ENCODE data around the gene LURAP1L. TPM values are rescaled to one million over a fixed set of nuclear protein-coding genes. Genes with fewer than 3 reads are reported as not detected.

Gene LURAP1L
- total and polyA plus RNA-seq, 9 of the 15 experiments (the other 6 are each of a cell fraction or from before 2014, with no cell fraction given), result 0.06 to 0.28 (median 0.07) TPM; not detected in 4

DNA sequence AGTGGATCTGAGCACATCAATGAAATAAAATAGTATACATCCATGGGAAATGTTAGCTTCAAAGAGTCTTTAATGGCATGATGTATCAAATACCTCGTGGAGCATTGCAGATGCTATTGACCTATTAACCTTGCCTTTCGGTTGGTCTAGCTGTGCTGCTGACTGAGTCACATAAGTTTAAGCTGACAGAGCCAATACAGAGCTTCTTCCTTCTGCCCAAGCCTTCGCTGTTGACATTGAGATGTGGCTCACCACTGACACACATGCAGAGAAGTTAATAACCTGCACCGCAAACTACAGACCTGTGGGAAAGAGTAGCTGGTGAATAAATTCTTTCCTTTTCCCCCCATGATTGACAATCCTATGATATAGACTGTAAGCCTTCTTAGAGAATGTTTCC is 78.2 kb downstream of the LURAP1L start:
- no peaks in the 10 kb centered on the region for H3K4me1 ChIP-seq (replicated peaks in 1 of 2; ENCODE audit: control insufficient read depth in 2 of 2, insufficient read depth in 2 of 2, low read length in 2 of 2)
- H3K9ac ChIP-seq (ENCODE audit: insufficient read depth in 1 of 2, low read depth in 2 of 2, low read length in 2 of 2), result no peak overlapping the region
- no peaks in the 10 kb centered on the region for H3K79me2 ChIP-seq (ENCODE audit: control insufficient read depth, insufficient read depth, low read length)
- no peaks in the 10 kb centered on the region for H3K36me3 ChIP-seq (ENCODE audit: control insufficient read depth, insufficient read depth, low read length)
- FAIRE-seq (no peak), DNase-seq (ENCODE audit: extremely low read depth in 1 of 4, low spot score in 3 of 4) (no peak), ATAC-seq (no peak)
- CTCF ChIA-PET (ENCODE audit: low intra/inter-chr PET ratio), result no interaction called here
- H3K4me2 ChIP-seq (ENCODE audit: insufficient read depth, low read length), result no peak overlapping the region
- no peaks in the 10 kb centered on the region for H3K9me3 ChIP-seq (replicated peaks; ENCODE audit: control insufficient read depth, insufficient read depth, low read depth, low read length)
- H3K4me3 ChIP-seq, result no peak overlapping the region
- POLR2A ChIA-PET, result no interaction called here
- no peak overlapping the region for H2AFZ ChIP-seq (ENCODE audit: low read depth, low read length)
- no TSS peak for BruUV-seq (replicated peaks)
- in situ Hi-C loops (cut with MboI) (no loop called here), intact Hi-C loops (cut with micrococcal nuclease) (no loop called here)
- no peak for TF ChIP-seq ADNP (tag; IDR thresholded peaks at IDR 0.05)
- TF ChIP-seq TEAD1 (CRISPR knock-in tag; IDR thresholded peaks at IDR 0.05), result no peak
- TF ChIP-seq HNRNPK (IDR thresholded peaks at IDR 0.05; ENCODE audit: low read depth, low read length, poor library complexity, severe bottlenecking), result no peak
- TF ChIP-seq, protein P1, sequence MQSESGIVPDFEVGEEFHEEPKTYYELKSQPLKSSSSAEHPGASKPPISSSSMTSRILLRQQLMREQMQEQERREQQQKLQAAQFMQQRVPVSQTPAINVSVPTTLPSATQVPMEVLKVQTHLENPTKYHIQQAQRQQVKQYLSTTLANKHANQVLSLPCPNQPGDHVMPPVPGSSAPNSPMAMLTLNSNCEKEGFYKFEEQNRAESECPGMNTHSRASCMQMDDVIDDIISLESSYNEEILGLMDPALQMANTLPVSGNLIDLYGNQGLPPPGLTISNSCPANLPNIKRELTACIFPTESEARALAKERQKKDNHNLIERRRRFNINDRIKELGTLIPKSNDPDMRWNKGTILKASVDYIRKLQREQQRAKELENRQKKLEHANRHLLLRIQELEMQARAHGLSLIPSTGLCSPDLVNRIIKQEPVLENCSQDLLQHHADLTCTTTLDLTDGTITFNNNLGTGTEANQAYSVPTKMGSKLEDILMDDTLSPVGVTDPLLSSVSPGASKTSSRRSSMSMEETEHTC (IDR thresholded peaks at IDR 0.05), result no peak
- TF ChIP-seq MED1 (CRISPR knock-in tag; IDR thresholded peaks at IDR 0.05; ENCODE audit: borderline replicate concordance), result no peak
- no peak for TF ChIP-seq CBX1 (IDR thresholded peaks at IDR 0.05; ENCODE audit: low read depth)
- TF ChIP-seq POLR3G (IDR thresholded peaks at IDR 0.05; ENCODE audit: extremely low read depth, insufficient read length, insufficient replicate concordance), result no peak
- no peak for TF ChIP-seq ZNF217 (CRISPR knock-in tag; IDR thresholded peaks at IDR 0.05)
- H3K27ac ChIP-seq (ENCODE audit: extremely low read depth, low read depth, low read length), result no peak overlapping the region
- H3K27me3 ChIP-seq (ENCODE audit: control insufficient read depth in 2 of 2, insufficient read depth in 2 of 2, low read length in 2 of 2), result no peaks in the 10 kb centered on the region
- 0% methylated on average over 4 of the region's 4 CpGs for WGBS (ENCODE audit: insufficient coverage, low coverage, missing lambda C conversion rate)
- H3K9me1 ChIP-seq (ENCODE audit: control insufficient read depth, insufficient read depth, low read length), result no peaks in the 10 kb centered on the region
- H4K20me1 ChIP-seq (replicated peaks; ENCODE audit: control insufficient read depth, insufficient read depth, low read length), result no peaks in the 10 kb centered on the region
